Measurements from ENCODE around the gene SAV1. TPM values are rescaled to one million over a fixed set of nuclear protein-coding genes. Genes with fewer than 3 reads are reported as not detected.
A peak's percentile ranks its signal among the peaks of the same experiment; 100 is the strongest.

Gene SAV1
- total and polyA plus RNA-seq, 2 experiments from 2014 or later: 74.2 to 82.8 TPM

GRCh38 chr14:50704454-50705010, 36.4 kb upstream of the SAV1 start:
- Histone ChIP-seq H4K20me1 (replicated peaks; ENCODE audit: insufficient read depth) (no peaks in the 10 kb centered on the region), H3K79me2 (replicated peaks; ENCODE audit: insufficient read depth) (no peaks in the 10 kb centered on the region), H2AFZ (peak overlapping the region; percentile 32; the same call in 1 of the 2 replicates), H3K4me3 (no peak overlapping the region), H3F3A (replicated peaks; ENCODE audit: low read depth) (no peaks in the 10 kb centered on the region), H3K4me1 (ENCODE audit: insufficient read depth) (no peaks in the 10 kb centered on the region), H3K9me2 (ENCODE audit: insufficient read depth) (peaks cover 10% of the 10 kb centered on the region; the same call in 1 of the 2 replicates), H3K4me2 (no peak overlapping the region), H3K27me3 (ENCODE audit: insufficient read depth) (no peaks in the 10 kb centered on the region), H3K36me3 (ENCODE audit: insufficient read depth) (no peaks in the 10 kb centered on the region), H3K27ac (ENCODE audit: low read depth) (no peak overlapping the region)
- Mint-ChIP-seq H3K27ac (no peak overlapping the region), H3K27me3 (ENCODE audit: insufficient read depth, low read depth, poor library complexity) (peaks cover 6% of the 10 kb centered on the region), H3K36me3 (ENCODE audit: low read depth) (no peaks in the 10 kb centered on the region), H3K9me3 (no peaks in the 10 kb centered on the region), H3K4me1 (no peaks in the 10 kb centered on the region), H3K4me3 (no peak overlapping the region)
- TF ChIP-seq CTCF (conservative IDR thresholded peaks at IDR 0.05; ENCODE audit: low read depth in 2 of 2) (no peak), ZNF331 (CRISPR knock-in tag; IDR thresholded peaks at IDR 0.05; ENCODE audit: low read depth) (no peak), EZH2phosphoT487 (IDR thresholded peaks at IDR 0.05; ENCODE audit: unreplicated experiment) (no peak), REST (IDR thresholded peaks at IDR 0.05; ENCODE audit: unreplicated experiment) (no peak), CREB1 (CRISPR knock-in tag; IDR thresholded peaks at IDR 0.05; ENCODE audit: low read depth) (no peak), STAT1 (IDR thresholded peaks at IDR 0.05; ENCODE audit: unreplicated experiment) (no peak), ETS1 (IDR thresholded peaks at IDR 0.05) (no peak), EZH2 (IDR thresholded peaks at IDR 0.05; ENCODE audit: low read depth, unreplicated experiment) (no peak), NANOG (IDR thresholded peaks at IDR 0.05; ENCODE audit: borderline replicate concordance) (no peak), ZNF114 (CRISPR knock-in tag; IDR thresholded peaks at IDR 0.05) (no peak), JUNB (IDR thresholded peaks at IDR 0.05; ENCODE audit: unreplicated experiment) (no peak), POLR2AphosphoS5 (IDR thresholded peaks at IDR 0.05; ENCODE audit: low read depth) (no peak)
- TF ChIP-seq, protein P1, sequence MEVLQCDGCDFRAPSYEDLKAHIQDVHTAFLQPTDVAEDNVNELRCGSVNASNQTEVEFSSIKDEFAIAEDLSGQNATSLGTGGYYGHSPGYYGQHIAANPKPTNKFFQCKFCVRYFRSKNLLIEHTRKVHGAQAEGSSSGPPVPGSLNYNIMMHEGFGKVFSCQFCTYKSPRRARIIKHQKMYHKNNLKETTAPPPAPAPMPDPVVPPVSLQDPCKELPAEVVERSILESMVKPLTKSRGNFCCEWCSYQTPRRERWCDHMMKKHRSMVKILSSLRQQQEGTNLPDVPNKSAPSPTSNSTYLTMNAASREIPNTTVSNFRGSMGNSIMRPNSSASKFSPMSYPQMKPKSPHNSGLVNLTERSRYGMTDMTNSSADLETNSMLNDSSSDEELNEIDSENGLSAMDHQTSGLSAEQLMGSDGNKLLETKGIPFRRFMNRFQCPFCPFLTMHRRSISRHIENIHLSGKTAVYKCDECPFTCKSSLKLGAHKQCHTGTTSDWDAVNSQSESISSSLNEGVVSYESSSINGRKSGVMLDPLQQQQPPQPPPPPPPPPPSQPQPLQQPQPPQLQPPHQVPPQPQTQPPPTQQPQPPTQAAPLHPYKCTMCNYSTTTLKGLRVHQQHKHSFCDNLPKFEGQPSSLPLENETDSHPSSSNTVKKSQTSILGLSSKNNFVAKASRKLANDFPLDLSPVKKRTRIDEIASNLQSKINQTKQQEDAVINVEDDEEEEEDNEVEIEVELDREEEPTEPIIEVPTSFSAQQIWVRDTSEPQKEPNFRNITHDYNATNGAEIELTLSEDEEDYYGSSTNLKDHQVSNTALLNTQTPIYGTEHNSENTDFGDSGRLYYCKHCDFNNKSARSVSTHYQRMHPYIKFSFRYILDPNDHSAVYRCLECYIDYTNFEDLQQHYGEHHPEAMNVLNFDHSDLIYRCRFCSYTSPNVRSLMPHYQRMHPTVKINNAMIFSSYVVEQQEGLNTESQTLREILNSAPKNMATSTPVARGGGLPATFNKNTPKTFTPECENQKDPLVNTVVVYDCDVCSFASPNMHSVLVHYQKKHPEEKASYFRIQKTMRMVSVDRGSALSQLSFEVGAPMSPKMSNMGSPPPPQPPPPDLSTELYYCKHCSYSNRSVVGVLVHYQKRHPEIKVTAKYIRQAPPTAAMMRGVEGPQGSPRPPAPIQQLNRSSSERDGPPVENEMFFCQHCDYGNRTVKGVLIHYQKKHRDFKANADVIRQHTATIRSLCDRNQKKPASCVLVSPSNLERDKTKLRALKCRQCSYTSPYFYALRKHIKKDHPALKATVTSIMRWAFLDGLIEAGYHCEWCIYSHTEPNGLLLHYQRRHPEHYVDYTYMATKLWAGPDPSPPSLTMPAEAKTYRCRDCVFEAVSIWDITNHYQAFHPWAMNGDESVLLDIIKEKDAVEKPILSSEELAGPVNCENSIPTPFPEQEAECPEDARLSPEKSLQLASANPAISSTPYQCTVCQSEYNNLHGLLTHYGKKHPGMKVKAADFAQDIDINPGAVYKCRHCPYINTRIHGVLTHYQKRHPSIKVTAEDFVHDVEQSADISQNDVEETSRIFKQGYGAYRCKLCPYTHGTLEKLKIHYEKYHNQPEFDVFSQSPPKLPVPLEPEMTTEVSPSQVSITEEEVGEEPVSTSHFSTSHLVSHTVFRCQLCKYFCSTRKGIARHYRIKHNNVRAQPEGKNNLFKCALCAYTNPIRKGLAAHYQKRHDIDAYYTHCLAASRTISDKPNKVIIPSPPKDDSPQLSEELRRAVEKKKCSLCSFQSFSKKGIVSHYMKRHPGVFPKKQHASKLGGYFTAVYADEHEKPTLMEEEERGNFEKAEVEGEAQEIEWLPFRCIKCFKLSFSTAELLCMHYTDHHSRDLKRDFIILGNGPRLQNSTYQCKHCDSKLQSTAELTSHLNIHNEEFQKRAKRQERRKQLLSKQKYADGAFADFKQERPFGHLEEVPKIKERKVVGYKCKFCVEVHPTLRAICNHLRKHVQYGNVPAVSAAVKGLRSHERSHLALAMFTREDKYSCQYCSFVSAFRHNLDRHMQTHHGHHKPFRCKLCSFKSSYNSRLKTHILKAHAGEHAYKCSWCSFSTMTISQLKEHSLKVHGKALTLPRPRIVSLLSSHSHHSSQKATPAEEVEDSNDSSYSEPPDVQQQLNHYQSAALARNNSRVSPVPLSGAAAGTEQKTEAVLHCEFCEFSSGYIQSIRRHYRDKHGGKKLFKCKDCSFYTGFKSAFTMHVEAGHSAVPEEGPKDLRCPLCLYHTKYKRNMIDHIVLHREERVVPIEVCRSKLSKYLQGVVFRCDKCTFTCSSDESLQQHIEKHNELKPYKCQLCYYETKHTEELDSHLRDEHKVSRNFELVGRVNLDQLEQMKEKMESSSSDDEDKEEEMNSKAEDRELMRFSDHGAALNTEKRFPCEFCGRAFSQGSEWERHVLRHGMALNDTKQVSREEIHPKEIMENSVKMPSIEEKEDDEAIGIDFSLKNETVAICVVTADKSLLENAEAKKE (CRISPR knock-in tag; IDR thresholded peaks at IDR 0.05): no peak
- DNase-seq (ENCODE audit: low spot score): no peak
- no peak for ATAC-seq

Data from GM23338 (cell line).